Spleen (tissue), 11 donors: ENCODE data around the gene MSI2. TPM values are rescaled to one million over a fixed set of nuclear protein-coding genes. Genes with fewer than 3 reads are reported as not detected.
A peak's percentile ranks its signal among the peaks of the same experiment; 100 is the strongest.

Source experiments
- DNase-seq: peaks from one replicate; pipeline ENCODE4 v3.0.0-alpha.2; 2020
- H3K27ac ChIP-seq, 8 donors: fragments of 200-600 bp; sonication (generic) in 7 of 8; 1 replicate in 4 of 8; 2 replicates in 4 of 8; pipeline versions ENCODE4 v1.5.0 to v1.8.0; 2016 to 2021; ENCODE audit warnings: inconsistent platforms in 4 of 8, mild to moderate bottlenecking in 4 of 8, moderate library complexity in 1 of 8
- H3K27me3 ChIP-seq, 7 donors: fragments of 200-600 bp; sonication (generic) in 6 of 7; replicated peaks in 1 of 7; 1 replicate in 4 of 7; 2 replicates in 3 of 7; pipeline versions ENCODE4 v1.5.0 to v1.8.0; 2016 to 2021; ENCODE audit warnings: inconsistent platforms in 3 of 7, mild to moderate bottlenecking in 1 of 7
- H3K36me3 ChIP-seq, 6 donors: fragments of 200-600 bp; sonication (generic) in 5 of 6; 1 replicate in 4 of 6; 2 replicates in 2 of 6; pipeline versions ENCODE4 v1.5.0 to v1.8.0; 2016 to 2021; ENCODE audit warnings: inconsistent platforms in 2 of 6
- H3K4me1 ChIP-seq, 6 donors: fragments of 200-600 bp; sonication (generic) in 5 of 6; 1 replicate in 3 of 6; 2 replicates in 3 of 6; pipeline versions ENCODE4 v1.5.0 to v1.8.0; 2016 to 2021; ENCODE audit warnings: inconsistent platforms in 3 of 6
- H3K4me3 ChIP-seq, 8 donors: fragments of 200-600 bp; sonication (generic) in 7 of 8; 1 replicate in 4 of 8; 2 replicates in 4 of 8; pipeline versions ENCODE4 v1.5.0 to v1.8.0; 2016 to 2021; ENCODE audit warnings: inconsistent platforms in 4 of 8, mild to moderate bottlenecking in 4 of 8, moderate library complexity in 2 of 8
- H3K9me3 ChIP-seq, 8 donors: fragments of 200-600 bp; sonication (generic) in 7 of 8; 1 replicate in 4 of 8; 2 replicates in 4 of 8; pipeline versions ENCODE4 v1.5.0 to v1.8.0; 2016 to 2021; ENCODE audit warnings: inconsistent platforms in 4 of 8
- POLR2A ChIP-seq, 3 donors: fragments of 450-650 bp; IDR thresholded peaks; one replicate each; pipeline ENCODE4 v1.5.1; 2017; ENCODE audit warnings: antibody characterized with exemption in 3 of 3, mild to moderate bottlenecking in 1 of 3
- POLR2AphosphoS5 ChIP-seq, 3 donors: sonication (generic); formaldehyde crosslinking; IDR thresholded peaks; one replicate each; pipeline ENCODE4 v1.5.1; 2017; ENCODE audit warnings: antibody characterized with exemption in 3 of 3
- WGBS, 5 donors: extraction: QIAGEN DNeasy Blood & Tissue Kit in 3 of 5; methylation state at CpG; one replicate each; pipeline versions ENCODE4 v1.1.5 to v1.1.7; 2013 to 2018; 5-methylcytosine and 5-hydroxymethylcytosine counted together
- intact Hi-C: fragments of 100-400 bp; cut with DNase I; formaldehyde crosslinking; loops from one replicate; pipeline ENCODE4 v1.15.0; 2023; ENCODE audit warnings: low total_unique reads
- polyA plus RNA-seq, 3 donors: library from polyadenylated mRNA; stranded (reverse); fragments of 200-250 nt; gene quantifications; one replicate each; pipeline ENCODE4 v1.2.1, GENCODE V29; 2013
- total RNA-seq, 7 donors: library from RNA; depleted of rRNA in 3 of 7; stranded (reverse); fragments of >200 nt in 3 of 7; fragmentation: NEBNext Ultra II Directional in 4 of 7; extraction: Animal tissue kit (Norgen Biotek cat#: 25700) in 4 of 7; gene quantifications; one replicate each; pipeline versions ENCODE4 v1.1.0 to v1.2.1, GENCODE V29; 2016 to 2021
- TF ChIP-seq, protein P1 (sequence below), 11 experiments: fragments of 200-600 bp in 7 of 11; fragments of 450-650 bp in 4 of 11; sonication (generic) in 4 of 11; IDR thresholded peaks in 8 of 11; conservative IDR thresholded peaks in 3 of 11; 1 replicate in 7 of 11; 2 replicates in 4 of 11; pipeline versions ENCODE4 v1.4.0 to v1.8.0; 2016 to 2021; ENCODE audit warnings: antibody characterized with exemption in 11 of 11, inconsistent platforms in 4 of 11, mild to moderate bottlenecking in 1 of 11
- donor health status: healthy with polysubstance abuse.
- donor health status: DM: no; HTN: no; CAD: no; lungs with moderate emphysema.
- donor health status: DM: no; HTN: no; CAD: no.
- donor health status: Bipolar disorder and iron deficiency.
- donor health status: healthy.
- donor health status: DM: no; HTN: no; CAD: no.
- donor health status: DM: yes; HTN: yes; CAD: no.

MSI2 gene
- total and polyA plus RNA-seq, 10 donors: 9.8 to 131 (median 64.7) TPM

DNA sequence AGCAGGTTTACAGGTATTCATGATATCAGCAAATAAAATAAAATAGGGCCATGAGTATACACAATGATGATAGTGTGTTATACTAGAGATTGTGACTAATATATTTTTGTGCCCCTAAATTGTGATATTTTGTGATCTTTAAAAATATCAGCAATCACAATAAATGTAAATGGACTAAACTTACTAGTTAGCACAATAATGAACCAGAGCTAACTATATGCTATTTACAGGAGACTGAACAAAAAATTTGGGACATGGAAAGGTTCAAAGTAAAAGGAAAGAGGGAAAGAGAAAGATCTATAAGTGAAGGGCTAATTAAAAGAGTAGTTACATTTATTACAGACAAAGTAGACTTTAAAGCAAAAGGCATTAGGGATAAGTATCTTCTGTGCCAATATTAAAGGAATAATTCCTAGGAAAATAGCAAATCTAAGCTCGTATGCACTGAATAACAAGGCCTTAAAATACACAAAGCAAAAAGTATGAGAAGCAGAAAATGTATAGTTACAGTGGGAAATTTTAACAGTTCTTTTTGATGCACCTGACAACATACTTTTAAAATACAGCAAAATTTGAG is 5.0 kb upstream of the MSI2 start:
- Histone ChIP-seq H3K4me3 (no peak overlapping the region), H3K27me3 (no peaks in the 10 kb centered on the region)
- intact Hi-C loops: no loop called here

DNA sequence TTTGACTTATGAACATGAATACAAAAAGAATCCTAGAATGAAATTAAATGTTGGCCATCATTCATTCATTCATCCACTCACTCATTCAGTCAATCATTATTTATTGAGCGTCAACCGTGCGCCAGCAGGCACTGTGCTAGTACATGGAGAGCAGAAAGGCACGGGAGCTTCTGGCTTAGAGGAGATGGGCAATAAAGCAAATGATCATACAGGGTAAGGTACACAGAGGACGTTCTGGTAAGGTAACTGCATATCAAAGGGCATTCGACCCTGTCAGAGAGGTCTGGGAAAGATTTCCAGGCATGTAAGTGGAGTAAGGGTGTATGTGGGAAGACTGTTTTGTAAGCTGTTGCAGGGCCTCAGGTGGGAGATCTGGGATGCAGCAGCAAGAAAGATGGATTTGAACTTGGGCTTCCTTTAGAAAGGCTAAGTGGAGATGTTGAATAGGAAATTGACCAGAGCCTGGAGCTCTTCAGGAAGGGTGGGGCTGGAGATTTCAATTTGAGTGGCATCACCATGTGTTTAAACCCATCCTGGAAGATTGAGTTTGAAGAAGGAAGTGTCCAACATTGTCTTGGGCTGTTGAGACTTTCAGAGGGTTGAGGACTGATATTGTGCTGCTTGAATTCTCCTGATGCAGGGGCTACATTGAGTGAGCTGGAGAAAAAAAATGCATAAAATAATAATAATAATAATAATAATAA is 2.8 kb upstream of the MSI2 start:
- Histone ChIP-seq H3K4me1 (peaks cover 4 to 26% (median 16%) of the 10 kb centered on the region in 6 donors), H3K27me3 (no peaks in the 10 kb centered on the region), H3K9me3 (peaks cover 0 to 27% (median 11%) of the 10 kb centered on the region in 8 donors), H3K27ac (peak overlapping the region in 2 of 8 donors; percentile 9 to 22), H3K36me3 (no peaks in the 10 kb centered on the region), H3K4me3 (no peak overlapping the region)
- no peak for DNase-seq
- no peak for TF ChIP-seq POLR2A (IDR thresholded peaks at IDR 0.05)
- TF ChIP-seq POLR2AphosphoS5 (IDR thresholded peaks at IDR 0.05): no peak
- TF ChIP-seq, protein P1, sequence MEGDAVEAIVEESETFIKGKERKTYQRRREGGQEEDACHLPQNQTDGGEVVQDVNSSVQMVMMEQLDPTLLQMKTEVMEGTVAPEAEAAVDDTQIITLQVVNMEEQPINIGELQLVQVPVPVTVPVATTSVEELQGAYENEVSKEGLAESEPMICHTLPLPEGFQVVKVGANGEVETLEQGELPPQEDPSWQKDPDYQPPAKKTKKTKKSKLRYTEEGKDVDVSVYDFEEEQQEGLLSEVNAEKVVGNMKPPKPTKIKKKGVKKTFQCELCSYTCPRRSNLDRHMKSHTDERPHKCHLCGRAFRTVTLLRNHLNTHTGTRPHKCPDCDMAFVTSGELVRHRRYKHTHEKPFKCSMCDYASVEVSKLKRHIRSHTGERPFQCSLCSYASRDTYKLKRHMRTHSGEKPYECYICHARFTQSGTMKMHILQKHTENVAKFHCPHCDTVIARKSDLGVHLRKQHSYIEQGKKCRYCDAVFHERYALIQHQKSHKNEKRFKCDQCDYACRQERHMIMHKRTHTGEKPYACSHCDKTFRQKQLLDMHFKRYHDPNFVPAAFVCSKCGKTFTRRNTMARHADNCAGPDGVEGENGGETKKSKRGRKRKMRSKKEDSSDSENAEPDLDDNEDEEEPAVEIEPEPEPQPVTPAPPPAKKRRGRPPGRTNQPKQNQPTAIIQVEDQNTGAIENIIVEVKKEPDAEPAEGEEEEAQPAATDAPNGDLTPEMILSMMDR (IDR thresholded peaks at IDR 0.05 in 8 of 11, conservative IDR thresholded peaks at IDR 0.05 in 3 of 11): no peak
- WGBS, 5 donors: 80 to 86% (median 82%) methylated on average over 6 of the region's 6 CpGs
- intact Hi-C loops: no loop called here

More for the DNA sequence above, 5.0 kb upstream of the MSI2 start:
- H3K27ac ChIP-seq: no peak overlapping the region
- WGBS, 5 donors: 82 to 100% (median 93%) methylated on average over 1 of the region's 1 CpG
- H3K36me3 ChIP-seq: no peaks in the 10 kb centered on the region
- peaks cover 0 to 12% (median 7%) of the 10 kb centered on the region in 6 donors for H3K4me1 ChIP-seq
- no peak for DNase-seq
- H3K9me3 ChIP-seq: peaks cover 0 to 27% (median 11%) of the 10 kb centered on the region in 8 donors
- TF ChIP-seq, protein P1 (IDR thresholded peaks at IDR 0.05 in 8 of 11, conservative IDR thresholded peaks at IDR 0.05 in 3 of 11): no peak
- TF ChIP-seq POLR2AphosphoS5 (IDR thresholded peaks at IDR 0.05) (no peak), POLR2A (IDR thresholded peaks at IDR 0.05) (no peak)

DNA sequence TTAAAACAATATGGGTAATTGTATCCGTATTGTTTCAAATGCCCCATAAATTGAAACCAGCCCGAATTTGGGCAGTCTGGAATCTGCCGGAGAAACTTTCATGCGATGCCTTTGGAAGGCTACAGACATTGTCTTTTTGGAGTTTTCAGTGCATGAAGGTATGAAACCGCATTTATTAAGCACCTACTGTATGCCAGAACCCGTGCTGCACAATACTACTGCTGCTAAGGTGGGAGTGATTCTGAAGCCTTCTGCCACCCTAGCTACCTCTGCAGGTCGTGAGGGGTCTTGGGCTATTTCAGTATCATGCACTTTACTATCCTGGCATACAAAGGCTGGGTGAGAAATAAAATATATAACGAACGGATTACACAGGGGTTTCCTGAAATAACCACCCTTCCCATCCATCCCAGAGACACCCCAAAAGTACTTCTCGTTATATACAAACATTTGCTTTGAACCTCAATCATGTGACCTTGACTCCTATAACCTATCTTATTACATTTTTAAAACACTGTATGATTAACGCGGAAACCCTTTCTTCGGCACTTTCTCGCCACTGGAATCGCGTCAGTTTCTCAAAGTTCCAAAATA is 1.0 kb upstream of the MSI2 start:
- Histone ChIP-seq H3K36me3 (peaks cover 0 to 3% (median 0%) of the 10 kb centered on the region in 6 donors), H3K4me1 (peaks cover 15 to 43% (median 33%) of the 10 kb centered on the region in 6 donors), H3K27ac (peak overlapping the region; percentile 89 to 95 (median 90)), H3K4me3 (peak overlapping the region; percentile 70 to 90 (median 84)), H3K27me3 (no peaks in the 10 kb centered on the region), H3K9me3 (peaks cover 0 to 17% (median 4%) of the 10 kb centered on the region in 8 donors)
- no peak for DNase-seq
- TF ChIP-seq POLR2AphosphoS5 (IDR thresholded peaks at IDR 0.05) (no peak), POLR2A (IDR thresholded peaks at IDR 0.05) (no peak)
- TF ChIP-seq, protein P1 (IDR thresholded peaks at IDR 0.05 in 8 of 11, conservative IDR thresholded peaks at IDR 0.05 in 3 of 11): no peak
- intact Hi-C loops: no loop called here
- WGBS, 5 donors: 30 to 32% (median 31%) methylated on average over 16 of the region's 16 CpGs

DNA sequence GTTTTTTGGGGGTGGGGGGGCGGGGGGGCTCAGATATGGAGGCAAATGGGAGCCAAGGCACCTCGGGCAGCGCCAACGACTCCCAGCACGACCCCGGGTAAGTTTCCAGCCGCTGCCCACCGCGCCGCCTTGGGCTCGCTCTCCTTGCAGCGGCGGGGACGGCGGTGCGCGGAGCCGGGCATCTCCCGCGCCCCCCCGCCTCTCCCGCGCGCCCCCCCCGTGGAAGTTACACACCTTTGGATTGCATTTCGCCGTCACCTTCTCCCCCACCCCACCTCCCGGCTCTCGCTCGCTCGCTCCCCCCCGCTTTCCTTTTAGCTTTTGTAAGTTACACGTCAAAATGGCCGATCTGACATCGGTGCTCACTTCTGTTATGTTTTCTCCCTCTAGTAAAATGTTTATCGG is 387 bp downstream of the MSI2 start:
- Histone ChIP-seq H3K4me3 (peak overlapping the region; percentile 70 to 90 (median 84)), H3K27me3 (no peaks in the 10 kb centered on the region), H3K9me3 (peaks cover 0 to 3% (median 0%) of the 10 kb centered on the region in 8 donors), H3K27ac (peak overlapping the region; percentile 89 to 95 (median 90)), H3K4me1 (peaks cover 15 to 58% (median 45%) of the 10 kb centered on the region in 6 donors), H3K36me3 (peaks cover 0 to 15% (median 0%) of the 10 kb centered on the region in 6 donors)
- intact Hi-C loops: no loop called here
- DNase-seq: no peak
- TF ChIP-seq, protein P1 (IDR thresholded peaks at IDR 0.05 in 8 of 11, conservative IDR thresholded peaks at IDR 0.05 in 3 of 11): no peak
- no peak for TF ChIP-seq POLR2AphosphoS5 (IDR thresholded peaks at IDR 0.05)
- no peak for TF ChIP-seq POLR2A (IDR thresholded peaks at IDR 0.05)
- WGBS, 5 donors: 0 to 1% (median 1%) methylated on average over 17 to 36 of the region's 36 CpGs
